GM12874 (cell line): Measurements from ENCODE around the gene TCF12.

Source experiments
- TF ChIP-seq, protein P1 (sequence below): IDR thresholded peaks from 2 replicates; pipeline ENCODE4 v1.5.1; 2011; ENCODE audit warnings: low read depth, mild to moderate bottlenecking, control low read depth, low read length, moderate library complexity; ENCODE audit not compliant: insufficient read depth

The TCF12 gene

DNA sequence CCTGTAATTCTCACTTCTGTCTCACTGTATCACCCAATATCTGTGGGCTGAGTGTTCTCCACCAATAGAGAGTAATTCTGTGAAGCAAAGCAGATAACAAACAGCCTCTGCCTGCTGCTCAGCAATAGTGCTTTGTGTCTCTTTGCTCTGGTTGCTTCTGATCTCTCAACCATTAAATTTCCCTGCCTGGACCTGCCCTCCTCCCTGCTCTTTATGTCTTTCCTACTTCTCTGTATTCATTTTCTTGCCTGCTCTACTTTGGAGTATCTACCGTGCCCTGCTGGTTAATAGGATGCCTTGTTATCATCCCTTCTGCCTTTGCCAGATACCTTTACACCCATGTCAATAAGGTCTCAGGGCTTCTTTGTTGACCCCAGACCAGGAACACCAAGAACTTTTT lies 355.0 kb downstream of the TCF12 start:
- TF ChIP-seq, protein P1, sequence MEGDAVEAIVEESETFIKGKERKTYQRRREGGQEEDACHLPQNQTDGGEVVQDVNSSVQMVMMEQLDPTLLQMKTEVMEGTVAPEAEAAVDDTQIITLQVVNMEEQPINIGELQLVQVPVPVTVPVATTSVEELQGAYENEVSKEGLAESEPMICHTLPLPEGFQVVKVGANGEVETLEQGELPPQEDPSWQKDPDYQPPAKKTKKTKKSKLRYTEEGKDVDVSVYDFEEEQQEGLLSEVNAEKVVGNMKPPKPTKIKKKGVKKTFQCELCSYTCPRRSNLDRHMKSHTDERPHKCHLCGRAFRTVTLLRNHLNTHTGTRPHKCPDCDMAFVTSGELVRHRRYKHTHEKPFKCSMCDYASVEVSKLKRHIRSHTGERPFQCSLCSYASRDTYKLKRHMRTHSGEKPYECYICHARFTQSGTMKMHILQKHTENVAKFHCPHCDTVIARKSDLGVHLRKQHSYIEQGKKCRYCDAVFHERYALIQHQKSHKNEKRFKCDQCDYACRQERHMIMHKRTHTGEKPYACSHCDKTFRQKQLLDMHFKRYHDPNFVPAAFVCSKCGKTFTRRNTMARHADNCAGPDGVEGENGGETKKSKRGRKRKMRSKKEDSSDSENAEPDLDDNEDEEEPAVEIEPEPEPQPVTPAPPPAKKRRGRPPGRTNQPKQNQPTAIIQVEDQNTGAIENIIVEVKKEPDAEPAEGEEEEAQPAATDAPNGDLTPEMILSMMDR: no peak

DNA sequence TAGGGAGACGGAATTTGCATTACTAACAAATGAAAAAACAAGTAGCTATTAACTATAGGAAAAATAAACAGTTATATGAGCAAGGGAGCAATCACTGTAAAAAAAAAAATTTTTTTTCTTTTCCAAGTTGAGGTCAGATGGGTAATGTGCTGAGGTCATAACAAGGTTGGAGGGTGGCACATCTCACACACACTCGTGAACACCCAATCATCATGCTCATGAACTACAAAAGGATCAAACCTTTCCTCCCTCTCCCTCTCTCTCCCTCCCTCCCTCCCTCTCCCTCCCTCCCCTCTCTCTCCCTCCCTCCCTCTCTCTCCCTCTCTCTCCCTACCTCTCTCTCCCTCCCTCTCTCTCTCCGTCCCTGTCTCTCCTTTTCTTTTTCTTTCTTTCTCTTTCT lies 360.0 kb downstream of the TCF12 start:
- TF ChIP-seq, protein P1: no peak

DNA sequence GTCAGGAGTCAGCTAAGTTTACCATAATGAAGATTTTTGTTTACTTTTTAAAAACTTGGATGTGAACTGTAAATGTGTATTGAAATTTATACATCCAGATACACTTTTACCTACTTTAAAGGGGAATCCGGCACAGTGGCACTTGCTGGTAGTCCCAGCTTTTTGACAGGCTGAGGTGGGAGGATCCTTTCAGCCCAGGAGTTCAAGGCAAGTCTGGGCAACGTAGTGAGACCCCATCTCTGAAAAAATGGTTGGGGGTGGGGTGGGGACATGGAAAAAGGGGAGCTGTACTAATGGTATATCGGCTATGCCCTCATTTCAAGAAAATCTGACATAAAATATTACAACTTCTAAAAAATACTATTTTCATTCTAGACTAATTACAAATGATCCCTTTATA lies 362.0 kb downstream of the TCF12 start:
- TF ChIP-seq, protein P1: no peak

DNA sequence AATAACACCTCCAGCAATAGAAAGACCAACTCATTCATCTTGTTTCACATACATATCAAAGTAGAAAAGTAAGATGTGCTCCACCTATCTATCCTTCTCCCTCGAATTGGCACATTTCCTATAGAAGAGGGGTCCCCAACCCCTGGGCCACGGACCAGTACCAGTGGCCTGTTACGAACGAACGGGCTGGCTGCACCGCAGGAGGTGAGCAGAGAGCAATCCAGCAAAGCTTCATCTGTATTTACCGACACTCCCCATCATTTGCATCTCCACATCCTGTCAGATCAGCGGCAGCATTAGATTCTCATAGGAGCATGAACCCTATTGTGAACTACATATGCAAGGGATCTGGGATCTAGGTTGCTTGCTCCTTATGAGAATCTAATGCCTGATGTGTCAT lies 362.9 kb downstream of the TCF12 start:
- TF ChIP-seq, protein P1: no peak

DNA sequence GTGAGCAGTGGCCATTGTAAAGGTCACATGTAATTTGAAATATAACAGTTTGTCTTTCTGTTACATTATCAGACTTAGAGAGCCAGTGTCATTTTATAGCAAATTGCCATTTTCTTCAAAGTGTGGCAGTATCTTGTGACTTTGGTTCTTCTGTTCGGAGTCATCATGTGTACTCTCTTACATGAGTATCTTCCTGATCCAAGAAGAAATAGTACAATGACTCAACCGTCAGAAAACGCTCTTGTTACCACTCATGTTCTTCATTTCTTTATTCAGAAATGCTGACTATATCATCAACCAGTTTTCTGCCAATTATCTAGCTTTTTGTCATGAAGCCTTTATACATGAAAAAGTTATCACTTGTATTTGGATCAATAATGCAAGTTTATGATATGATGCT lies 364.2 kb downstream of the TCF12 start:
- TF ChIP-seq, protein P1: no peak

DNA sequence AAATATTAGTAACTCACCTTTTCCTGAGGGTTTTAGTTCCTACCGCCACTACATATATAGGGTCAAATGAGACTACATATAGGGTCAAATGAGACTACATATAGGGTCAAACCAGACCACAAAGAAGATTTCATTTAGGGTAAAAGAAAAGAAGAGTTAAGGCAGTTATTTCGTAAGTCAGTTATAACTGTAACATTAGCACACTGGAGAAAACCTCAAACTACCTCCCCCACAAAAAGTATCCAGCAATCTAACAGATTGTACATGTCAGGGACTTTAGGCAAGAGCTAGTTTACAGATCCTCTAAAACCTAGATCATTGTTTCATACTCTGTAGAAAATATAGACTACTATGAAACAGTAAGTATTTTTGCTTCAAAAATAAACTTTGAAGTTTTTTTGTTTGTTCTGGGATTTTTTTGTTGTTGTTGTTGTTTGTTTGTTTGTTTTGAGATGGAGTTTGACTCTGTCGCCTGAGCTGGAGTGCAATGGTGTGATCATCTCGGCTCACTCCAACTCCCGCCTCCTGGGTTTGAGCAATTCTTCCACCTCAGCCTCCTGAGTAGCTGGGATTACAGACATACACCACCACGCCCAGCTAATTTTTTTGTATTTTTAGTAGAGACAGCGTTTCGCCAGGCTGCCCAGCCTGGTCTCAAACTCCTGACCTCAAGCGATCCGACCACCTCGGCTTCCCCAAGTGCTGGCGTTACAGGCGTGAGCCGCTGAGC lies 365.5 kb downstream of the TCF12 start:
- TF ChIP-seq, protein P1: no peak

DNA sequence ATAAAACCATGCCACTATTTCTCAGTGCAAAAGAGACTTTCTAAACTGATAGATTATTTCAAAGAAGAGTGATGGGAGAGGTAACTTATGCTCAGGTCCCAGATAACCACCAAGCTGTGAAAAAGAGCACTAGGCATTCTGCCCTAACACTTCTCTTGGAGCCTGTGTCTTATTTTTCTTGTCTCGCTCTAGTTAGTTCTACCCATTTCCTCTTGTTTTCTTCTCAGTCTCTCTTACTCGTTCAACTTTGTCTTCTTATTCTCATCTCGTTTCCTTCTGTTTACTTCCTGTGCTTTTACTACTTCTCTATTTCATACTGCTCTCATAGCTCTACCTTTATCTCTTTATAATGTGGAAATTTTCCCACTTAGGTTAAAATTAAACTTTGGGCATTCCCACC lies 366.1 kb downstream of the TCF12 start:
- TF ChIP-seq, protein P1: no peak
